PFSK-1 (cell line): ENCODE results near the gene CDCA5.

Experiments used
- POLR2AphosphoS5 ChIP-seq: IDR thresholded peaks from 2 replicates; pipeline ENCODE4 v1.6.1; 2012; ENCODE audit warnings: low read depth, mild to moderate bottlenecking, control low read depth, low read length, moderate library complexity
- SIN3A ChIP-seq: IDR thresholded peaks from 2 replicates; pipeline ENCODE4 v1.6.1; 2012; ENCODE audit warnings: mild to moderate bottlenecking, low read length, moderate library complexity, borderline replicate concordance; ENCODE audit not compliant: insufficient read depth

- TF ChIP-seq POLR2AphosphoS5 (no peak; the same call in 1 of the 2 replicates), SIN3A (no peak)
These were observed 31.7 kb upstream of the CDCA5 start for GRCh38 chr11:65115361-65116082.
